GM12872 (cell line): ENCODE results near the gene S1PR4.

ENCODE experiments used
- CTCF ChIP-seq: IDR thresholded peaks from 3 replicates; pipeline ENCODE4 v1.5.1; 2011; ENCODE audit warnings: low read depth, mild to moderate bottlenecking, low read length, moderate library complexity; ENCODE audit not compliant: insufficient read depth

The S1PR4 gene

GRCh38 chr19:3196933-3197205 lies 18.3 kb downstream of the S1PR4 start:
- TF ChIP-seq CTCF: no peak

GRCh38 chr19:3198901-3199700 lies 20.5 kb downstream of the S1PR4 start:
- no peak for TF ChIP-seq CTCF

- TF ChIP-seq CTCF: no peak
Observed at GRCh38 chr19:3201072-3201700, 22.6 kb downstream of the S1PR4 start.

- no peak for TF ChIP-seq CTCF
Observed at GRCh38 chr19:3201911-3202310, 23.3 kb downstream of the S1PR4 start.

- TF ChIP-seq CTCF: no peak
Observed at GRCh38 chr19:3202346-3202745, 23.8 kb downstream of the S1PR4 start.

- TF ChIP-seq CTCF: no peak
Observed at GRCh38 chr19:3203805-3204645, 25.5 kb downstream of the S1PR4 start.

GRCh38 chr19:3204646-3205275 lies 26.2 kb downstream of the S1PR4 start:
- no peak for TF ChIP-seq CTCF
